ENCODE data around the gene MYL12B. TPM values are rescaled to one million over a fixed set of nuclear protein-coding genes. Genes with fewer than 3 reads are reported as not detected.

The MYL12B gene
- total and polyA plus RNA-seq, 11 donors = 185 to 462 (median 223) TPM

- peak overlapping the region in 11 of 12 donors; percentile 16 to 98 (median 92) for H3K4me3 ChIP-seq
- no peak for DNase-seq
- peak overlapping the region in 5 of 12 donors; percentile 20 to 100 (median 100) for H3K27ac ChIP-seq
- TF ChIP-seq, protein P1, sequence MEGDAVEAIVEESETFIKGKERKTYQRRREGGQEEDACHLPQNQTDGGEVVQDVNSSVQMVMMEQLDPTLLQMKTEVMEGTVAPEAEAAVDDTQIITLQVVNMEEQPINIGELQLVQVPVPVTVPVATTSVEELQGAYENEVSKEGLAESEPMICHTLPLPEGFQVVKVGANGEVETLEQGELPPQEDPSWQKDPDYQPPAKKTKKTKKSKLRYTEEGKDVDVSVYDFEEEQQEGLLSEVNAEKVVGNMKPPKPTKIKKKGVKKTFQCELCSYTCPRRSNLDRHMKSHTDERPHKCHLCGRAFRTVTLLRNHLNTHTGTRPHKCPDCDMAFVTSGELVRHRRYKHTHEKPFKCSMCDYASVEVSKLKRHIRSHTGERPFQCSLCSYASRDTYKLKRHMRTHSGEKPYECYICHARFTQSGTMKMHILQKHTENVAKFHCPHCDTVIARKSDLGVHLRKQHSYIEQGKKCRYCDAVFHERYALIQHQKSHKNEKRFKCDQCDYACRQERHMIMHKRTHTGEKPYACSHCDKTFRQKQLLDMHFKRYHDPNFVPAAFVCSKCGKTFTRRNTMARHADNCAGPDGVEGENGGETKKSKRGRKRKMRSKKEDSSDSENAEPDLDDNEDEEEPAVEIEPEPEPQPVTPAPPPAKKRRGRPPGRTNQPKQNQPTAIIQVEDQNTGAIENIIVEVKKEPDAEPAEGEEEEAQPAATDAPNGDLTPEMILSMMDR (IDR thresholded peaks at IDR 0.05) = no peak
- TF ChIP-seq POLR2A (IDR thresholded peaks at IDR 0.05) = no peak
- peaks cover 0 to 43% (median 25%) of the 10 kb centered on the region in 12 donors for H3K4me1 ChIP-seq
- WGBS, 4 donors = 50 to 74% (median 57%) methylated on average over 1 of the region's 1 CpG
- H3K9me3 ChIP-seq = no peaks in the 10 kb centered on the region
- peaks cover 0 to 16% (median 6%) of the 10 kb centered on the region in 9 donors for H3K36me3 ChIP-seq
- H3K27me3 ChIP-seq = no peaks in the 10 kb centered on the region
- ATAC-seq = no peak
- intact Hi-C loops (cut with DNase I) = loop anchor here in 8 of 10 donors (1.0 to 10.0 kb wide), 11 partner anchors 33 to 313 kb away; partner anchors contain the start of gene LPIN2 (in 4 of the 8)
Measured at GRCh38 chr18:3245185-3245564, 16.8 kb upstream of the MYL12B start.

DNA sequence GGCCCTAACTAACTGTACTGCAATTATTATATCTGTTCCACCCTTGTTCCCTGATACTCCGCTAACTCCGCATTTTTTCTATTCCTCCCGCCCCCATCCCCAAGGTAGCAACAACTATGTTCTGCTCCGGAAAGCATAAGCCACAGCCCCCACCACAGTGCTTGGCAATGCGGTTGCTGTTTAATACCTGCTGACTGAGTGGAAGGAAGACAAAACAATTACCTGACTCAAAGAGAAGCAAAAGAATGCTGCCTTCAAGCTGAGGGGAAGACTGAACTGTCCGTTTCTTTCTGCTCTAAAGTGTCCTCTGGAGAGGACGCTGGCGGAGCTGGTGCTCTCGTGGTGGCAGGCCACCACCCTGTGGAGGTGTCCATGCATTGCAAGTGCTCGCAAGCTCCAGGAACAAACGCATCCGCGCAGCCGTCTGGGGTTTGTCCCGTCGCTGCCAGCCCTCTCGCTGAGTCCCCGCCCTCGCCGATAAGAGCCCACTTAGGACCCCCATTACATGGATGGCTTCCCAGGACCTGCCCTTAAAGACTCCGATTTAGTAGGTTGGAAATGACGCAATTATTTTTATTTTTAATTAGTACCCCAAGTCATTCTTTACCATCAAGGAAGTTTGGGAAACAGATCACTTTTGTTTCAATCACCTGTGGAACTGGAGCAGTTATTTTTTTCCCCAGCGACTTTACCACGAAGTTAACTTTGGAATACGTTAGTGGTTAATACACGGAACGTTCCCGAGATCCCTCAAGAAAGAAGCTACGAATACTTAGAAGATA, 15.9 kb upstream of the MYL12B start:
- Histone ChIP-seq H3K27me3 (no peaks in the 10 kb centered on the region), H3K4me3 (peak overlapping the region; percentile 24 to 98 (median 90)), H3K4me1 (peaks cover 0 to 47% (median 33%) of the 10 kb centered on the region in 12 donors), H3K36me3 (peaks cover 0 to 18% (median 10%) of the 10 kb centered on the region in 9 donors), H3K27ac (peak overlapping the region; percentile 98 to 100 (median 100)), H3K9me3 (no peaks in the 10 kb centered on the region)
- intact Hi-C loops (cut with DNase I) = loop anchor here (1.0 to 10.0 kb wide), 17 partner anchors 27 to 314 kb away; partner anchors contain the start of genes LPIN2 (in 4 of the 10) and MYOM1 (in 2 of the 10)
- ATAC-seq (peak; percentile 70 to 76 (median 73)), DNase-seq (peak; percentile 90 to 94 (median 93))
- TF ChIP-seq POLR2A (IDR thresholded peaks at IDR 0.05) = peak in 1 of 2 donors; percentile 22
- TF ChIP-seq, protein P1 (IDR thresholded peaks at IDR 0.05) = peak; percentile 92 to 99 (median 96)
- 1 to 4% (median 3%) methylated on average over 29 of the region's 29 CpGs for WGBS, 4 donors

DNA sequence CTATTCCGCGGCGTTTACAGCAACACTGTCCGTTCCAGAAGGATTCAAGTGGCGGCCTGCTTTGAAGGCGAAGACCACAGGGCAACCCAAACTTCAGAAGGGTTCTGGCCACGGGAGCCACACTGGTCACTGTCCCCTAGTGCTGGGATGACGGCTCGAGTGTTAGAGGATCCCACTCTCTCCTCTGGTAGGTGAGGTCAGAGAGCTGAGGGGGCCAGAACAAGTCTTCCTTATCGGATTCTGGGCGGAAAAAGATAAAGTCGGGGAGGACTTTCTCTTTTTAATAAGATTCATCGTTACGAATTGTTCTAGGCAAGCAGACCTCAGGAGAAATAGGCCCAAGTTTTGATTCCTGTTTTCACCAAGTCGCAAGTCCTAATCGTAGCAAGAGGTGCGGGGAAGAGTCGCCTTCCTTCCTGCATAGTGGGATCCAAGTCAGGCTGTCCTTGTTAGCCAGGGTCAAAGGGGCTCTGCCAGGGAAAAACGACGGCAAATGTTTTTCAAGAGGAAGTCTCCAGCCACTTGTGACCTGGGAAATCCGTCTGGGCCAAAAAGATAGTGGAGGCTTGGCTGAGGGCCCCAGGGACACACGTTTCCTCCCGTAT, 15.2 kb upstream of the MYL12B start:
- TF ChIP-seq POLR2A (IDR thresholded peaks at IDR 0.05) = no peak
- TF ChIP-seq, protein P1 (IDR thresholded peaks at IDR 0.05) = no peak

More for the DNA sequence above, 15.2 kb upstream of the MYL12B start:
- Histone ChIP-seq H3K27me3 (no peaks in the 10 kb centered on the region), H3K4me3 (peak overlapping the region; percentile 24 to 98 (median 90)), H3K9me3 (no peaks in the 10 kb centered on the region), H3K27ac (peak overlapping the region; percentile 98 to 100 (median 100)), H3K36me3 (peaks cover 0 to 18% (median 10%) of the 10 kb centered on the region in 9 donors), H3K4me1 (peaks cover 0 to 49% (median 39%) of the 10 kb centered on the region in 12 donors)
- ATAC-seq = peak; percentile 10 to 21 (median 15)
- 0 to 6% (median 3%) methylated on average over 23 of the region's 23 CpGs for WGBS, 4 donors
- intact Hi-C loops (cut with DNase I) = loop anchor here (1.0 to 10.0 kb wide), 16 partner anchors 28 to 314 kb away; partner anchors contain the start of genes LPIN2 (in 4 of the 10) and MYOM1 (in 2 of the 10)
- peak in 4 of 5 donors; percentile 49 to 67 (median 52) for DNase-seq
